T-helper 22 cell (primary cell): Measurements from ENCODE around the gene OR51V1.
"Not testable (repeated sequence)": the region's sequence is repeated elsewhere in the genome, so short reads cannot be mapped to it uniquely, and the experiment has no call there.

Source experiments
- DNase-seq: peaks from one replicate; pipeline ENCODE4 v3.0.0-alpha.2; 2020; ENCODE audit warnings: low read depth

Gene OR51V1

DNA sequence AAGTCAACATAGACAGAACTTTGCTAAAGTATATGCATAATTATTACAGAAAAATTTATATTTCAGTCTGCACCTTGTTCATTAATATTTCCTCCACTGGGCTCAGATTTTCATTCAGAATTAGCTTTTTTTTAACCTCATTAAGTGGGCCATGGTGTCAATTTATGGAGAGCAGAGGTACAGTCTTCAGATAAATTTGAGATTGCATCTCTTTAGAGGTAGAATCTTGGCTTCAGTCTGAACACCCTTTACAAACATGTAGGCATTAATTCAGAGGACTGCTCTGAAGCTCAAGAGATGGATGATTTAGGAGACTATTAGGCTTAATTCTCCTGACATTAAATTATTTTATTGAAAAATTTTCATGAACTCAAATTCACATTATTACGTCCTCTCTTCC lies 29.8 kb upstream of the OR51V1 start:
- no peak for DNase-seq

DNA sequence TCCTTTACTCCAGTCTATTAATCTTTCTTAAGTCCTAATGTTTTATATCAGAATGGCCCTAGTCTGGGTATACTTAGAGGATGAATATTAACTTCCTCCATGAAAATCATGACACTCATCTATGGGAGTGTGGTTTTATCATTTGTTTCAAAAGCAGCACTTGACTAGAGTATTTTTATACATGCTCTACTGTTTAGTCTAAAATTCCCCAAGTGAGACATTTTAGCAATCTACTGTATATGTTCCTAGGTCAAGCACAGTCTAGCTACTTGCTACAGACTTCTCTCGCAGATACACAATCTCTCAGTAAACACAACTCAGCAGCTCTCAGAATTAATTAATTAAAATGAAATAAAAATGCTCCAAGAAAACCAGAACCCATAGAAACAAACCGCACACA lies 29.3 kb upstream of the OR51V1 start:
- DNase-seq, result no peak

DNA sequence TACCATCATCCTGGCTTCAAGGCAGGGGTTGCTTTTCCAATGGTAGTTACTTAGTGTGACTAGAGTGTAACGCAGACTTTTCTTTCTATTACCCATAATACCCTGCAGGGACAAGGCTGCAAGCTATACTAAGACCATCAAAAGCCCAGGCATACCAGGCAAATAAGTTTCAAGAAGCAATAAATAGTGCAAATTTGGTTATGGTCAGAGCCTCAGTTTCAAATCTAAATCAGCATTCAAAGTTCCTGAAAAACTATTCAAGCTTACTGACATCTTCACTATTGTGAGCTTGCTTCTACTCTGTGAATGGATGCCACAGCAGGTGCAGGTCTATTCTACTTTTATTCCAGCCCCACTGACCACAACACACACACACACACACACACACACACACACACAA lies 28.9 kb upstream of the OR51V1 start:
- DNase-seq, result no peak

DNA sequence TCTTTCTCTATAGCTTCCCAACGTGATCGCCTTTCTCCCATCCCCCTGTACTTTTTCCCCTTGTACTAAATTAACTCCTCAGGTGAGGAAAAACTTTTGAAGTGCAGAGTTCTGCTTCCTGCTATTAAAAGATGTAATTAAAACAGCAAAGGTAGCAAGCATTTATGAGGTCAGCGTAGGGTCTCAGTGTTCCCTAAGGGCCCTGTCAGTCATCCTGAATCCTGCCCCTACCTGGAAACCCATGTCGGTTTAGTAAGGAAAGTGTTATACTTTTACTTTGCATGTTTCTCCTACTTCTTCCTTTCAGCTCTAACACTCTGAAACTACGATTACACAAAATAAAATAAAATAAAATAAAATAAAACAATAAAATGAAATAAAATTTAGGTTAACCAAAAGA lies 27.6 kb upstream of the OR51V1 start:
- no peak for DNase-seq

DNA sequence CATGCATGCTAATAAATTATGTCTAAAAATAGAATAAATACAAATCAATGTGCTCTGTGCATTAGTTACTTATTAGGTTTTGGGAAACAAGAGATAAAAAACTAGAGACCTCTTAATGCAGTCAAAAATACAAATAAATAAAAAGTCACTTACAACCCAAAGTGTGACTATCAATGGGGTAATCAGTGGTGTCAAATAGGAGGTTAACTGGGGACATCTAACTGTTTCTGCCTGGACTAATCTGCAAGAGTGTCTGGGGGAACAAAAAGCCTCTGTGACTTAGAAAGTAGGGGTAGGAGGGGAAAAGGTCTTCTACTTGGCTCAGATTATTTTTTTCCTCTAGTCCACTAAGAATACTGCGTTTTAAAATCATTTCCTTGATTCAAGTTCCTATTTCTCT lies 27.2 kb upstream of the OR51V1 start:
- no peak for DNase-seq

DNA sequence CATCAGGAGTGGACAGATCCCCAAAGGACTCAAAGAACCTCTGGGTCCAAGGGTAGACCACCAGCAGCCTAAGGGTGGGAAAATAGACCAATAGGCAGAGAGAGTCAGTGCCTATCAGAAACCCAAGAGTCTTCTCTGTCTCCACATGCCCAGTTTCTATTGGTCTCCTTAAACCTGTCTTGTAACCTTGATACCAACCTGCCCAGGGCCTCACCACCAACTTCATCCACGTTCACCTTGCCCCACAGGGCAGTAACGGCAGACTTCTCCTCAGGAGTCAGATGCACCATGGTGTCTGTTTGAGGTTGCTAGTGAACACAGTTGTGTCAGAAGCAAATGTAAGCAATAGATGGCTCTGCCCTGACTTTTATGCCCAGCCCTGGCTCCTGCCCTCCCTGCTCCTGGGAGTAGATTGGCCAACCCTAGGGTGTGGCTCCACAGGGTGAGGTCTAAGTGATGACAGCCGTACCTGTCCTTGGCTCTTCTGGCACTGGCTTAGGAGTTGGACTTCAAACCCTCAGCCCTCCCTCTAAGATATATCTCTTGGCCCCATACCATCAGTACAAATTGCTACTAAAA lies 26.3 kb upstream of the OR51V1 start, which contains the start of gene HBB:
TSS of gene HBB (minus strand) at position 340 of the 579 bp plus-strand sequence. CDS start at position 290, 50 bp downstream.
- no peak for DNase-seq

DNA sequence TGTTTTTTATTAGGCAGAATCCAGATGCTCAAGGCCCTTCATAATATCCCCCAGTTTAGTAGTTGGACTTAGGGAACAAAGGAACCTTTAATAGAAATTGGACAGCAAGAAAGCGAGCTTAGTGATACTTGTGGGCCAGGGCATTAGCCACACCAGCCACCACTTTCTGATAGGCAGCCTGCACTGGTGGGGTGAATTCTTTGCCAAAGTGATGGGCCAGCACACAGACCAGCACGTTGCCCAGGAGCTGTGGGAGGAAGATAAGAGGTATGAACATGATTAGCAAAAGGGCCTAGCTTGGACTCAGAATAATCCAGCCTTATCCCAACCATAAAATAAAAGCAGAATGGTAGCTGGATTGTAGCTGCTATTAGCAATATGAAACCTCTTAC lies 25.0 kb upstream of the OR51V1 start:
- no peak for DNase-seq

DNA sequence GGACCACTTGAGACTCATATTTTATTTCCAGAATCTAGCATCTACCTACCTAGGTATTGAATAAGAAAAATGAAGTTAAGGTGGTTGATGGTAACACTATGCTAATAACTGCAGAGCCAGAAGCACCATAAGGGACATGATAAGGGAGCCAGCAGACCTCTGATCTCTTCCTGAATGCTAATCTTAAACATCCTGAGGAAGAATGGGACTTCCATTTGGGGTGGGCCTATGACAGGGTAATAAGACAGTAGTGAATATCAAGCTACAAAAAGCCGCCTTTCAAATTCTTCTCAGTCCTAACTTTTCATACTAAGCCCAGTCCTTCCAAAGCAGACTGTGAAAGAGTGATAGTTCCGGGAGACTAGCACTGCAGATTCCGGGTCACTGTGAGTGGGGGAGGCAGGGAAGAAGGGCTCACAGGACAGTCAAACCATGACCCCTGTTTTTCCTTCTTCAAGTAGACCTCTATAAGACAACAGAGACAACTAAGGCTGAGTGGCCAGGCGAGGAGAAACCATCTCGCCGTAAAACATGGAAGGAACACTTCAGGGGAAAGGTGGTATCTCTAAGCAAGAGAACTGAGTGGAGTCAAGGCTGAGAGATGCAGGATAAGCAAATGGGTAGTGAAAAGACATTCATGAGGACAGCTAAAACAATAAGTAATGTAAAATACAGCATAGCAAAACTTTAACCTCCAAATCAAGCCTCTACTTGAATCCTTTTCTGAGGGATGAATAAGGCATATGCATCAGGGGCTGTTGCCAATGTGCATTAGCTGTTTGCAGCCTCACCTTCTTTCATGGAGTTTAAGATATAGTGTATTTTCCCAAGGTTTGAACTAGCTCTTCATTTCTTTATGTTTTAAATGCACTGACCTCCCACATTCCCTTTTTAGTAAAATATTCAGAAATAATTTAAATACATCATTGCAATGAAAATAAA lies 24.3 kb upstream of the OR51V1 start:
- DNase-seq, result no peak

DNA sequence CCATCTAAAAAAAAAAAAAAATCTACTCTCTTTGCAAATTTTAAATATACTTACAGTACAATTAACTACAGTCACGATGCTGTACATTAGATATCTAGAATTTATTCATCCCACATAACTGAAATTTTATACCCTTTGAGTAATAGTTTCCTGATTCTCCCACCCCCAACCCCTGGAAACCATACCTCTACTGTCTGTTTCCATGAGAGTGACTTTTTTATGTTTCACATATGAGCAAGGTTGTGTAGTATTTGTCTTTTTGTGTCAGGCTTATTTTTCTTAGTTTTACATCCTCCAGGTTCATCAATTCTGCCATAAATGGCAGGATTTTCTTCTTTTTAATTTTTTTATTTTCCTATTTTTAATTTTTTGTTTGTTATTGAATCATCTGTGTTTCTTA lies 23.2 kb upstream of the OR51V1 start:
- no peak for DNase-seq

DNA sequence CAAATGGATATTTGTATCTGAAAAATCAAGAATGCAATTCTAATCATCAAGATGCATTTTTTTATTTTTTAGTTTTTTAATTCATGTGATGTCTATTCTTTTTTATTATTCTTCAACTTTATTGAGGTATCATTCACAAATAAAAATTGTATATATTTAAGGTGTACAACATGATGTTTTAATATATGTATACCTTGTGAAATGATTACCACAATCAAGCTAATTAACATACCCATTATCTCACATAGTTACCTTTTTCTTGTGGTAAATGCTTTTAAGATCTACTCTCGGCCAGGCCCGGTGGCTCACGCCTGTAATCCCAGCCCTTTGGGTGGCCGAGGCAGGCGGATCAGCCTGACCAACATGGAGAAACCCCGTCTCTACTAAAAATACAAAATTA lies 22.7 kb upstream of the OR51V1 start:
- no peak for DNase-seq

DNA sequence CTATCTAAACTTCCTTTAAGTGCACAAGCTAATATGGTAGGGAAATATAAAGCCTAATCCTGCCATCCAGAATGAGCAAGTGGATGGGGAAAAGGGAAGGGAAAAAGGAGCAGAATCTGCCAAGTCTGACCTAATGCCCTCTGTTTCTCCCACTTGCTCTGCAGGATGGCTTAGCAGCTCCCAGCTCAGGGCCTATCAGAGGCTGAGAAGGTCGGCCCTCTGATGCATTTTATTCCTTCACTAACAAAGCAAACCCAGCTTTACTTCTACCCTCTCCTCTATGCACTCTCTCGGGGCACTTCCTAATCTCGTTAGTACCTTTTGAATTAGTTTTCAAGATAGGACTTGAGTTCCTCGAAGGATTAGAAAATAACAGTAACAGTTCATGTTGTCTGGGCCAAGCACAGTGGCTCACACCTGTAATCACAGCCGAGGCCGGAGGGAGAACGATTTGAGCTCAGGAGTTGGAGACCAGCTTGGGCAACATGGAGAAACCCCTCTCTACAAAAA lies 9.9 kb upstream of the OR51V1 start:
- DNase-seq, result no peak

DNA sequence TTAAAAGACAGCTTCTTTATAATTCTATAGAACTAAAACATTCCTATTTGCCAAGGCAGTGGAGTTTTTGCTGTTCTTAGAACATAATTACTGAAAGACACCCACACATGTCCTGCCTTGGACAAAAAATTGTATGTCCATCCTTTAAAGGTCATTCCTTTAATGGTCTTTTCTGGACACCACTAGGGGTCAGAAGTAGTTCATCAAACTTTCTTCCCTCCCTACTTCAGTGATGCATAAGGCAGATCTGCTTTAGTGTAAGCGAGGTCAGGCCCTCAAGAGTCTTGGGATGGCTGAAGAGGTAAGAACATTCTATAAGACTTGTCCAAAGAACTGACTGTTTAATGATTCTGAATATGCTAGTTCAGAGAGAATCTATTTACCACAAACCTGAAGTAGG lies 4.3 kb upstream of the OR51V1 start:
- no peak for DNase-seq

DNA sequence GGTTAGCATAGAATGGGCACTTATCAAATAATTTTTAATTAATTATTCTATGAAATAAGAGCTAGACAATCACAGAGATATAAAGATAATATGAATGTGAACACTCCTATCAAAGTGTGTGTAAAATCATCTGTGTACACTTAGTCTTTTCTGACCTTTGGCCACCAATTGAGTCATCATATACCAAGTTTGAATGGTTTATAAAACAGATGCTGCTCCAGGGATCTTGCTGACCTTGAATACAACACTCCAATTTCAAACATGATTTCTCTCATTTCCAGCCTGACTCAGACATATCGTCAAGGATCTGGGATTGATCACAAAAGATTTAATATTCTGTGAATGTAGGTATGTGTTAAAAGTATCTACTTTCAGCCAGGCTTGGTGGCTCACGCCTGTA lies 2.9 kb upstream of the OR51V1 start:
- no peak for DNase-seq

DNA sequence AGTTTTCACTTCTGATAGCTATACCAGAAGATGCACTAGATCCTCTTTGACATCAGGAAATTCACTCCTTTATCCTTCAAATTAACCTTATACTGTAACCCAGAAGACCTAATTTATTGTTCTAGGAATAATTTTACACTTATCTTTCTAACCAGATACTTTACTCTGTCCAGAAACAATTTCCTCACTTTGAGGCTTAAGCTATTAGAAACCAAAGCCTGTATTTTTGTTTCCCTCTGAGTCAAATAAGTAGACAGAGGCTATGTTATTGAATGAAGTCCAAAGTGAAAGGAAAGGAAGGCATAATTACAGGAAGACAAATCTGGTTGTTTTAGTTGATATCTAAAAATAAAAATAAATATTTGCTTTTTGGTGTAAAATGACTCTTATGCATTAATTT lies 2.2 kb downstream of the OR51V1 start:
- no peak for DNase-seq

DNA sequence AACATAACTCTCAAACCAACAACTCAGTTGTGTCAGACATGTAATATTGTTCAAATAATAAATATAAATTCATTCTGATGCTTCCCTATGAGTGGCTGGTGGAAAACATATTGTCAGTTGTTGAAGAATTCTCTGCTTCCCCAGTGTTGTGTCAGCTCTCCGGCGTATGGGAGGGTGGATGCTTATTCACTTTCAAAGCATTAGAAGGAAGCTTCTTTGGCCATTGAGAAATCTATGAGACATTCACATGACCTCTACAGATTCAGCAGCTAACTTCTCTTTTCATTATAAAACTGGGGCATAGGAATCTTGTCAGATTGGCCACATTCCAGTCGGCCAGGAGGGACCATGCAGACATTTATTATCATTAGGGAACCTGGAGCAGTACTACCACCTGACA lies 2.9 kb downstream of the OR51V1 start:
- no peak for DNase-seq

DNA sequence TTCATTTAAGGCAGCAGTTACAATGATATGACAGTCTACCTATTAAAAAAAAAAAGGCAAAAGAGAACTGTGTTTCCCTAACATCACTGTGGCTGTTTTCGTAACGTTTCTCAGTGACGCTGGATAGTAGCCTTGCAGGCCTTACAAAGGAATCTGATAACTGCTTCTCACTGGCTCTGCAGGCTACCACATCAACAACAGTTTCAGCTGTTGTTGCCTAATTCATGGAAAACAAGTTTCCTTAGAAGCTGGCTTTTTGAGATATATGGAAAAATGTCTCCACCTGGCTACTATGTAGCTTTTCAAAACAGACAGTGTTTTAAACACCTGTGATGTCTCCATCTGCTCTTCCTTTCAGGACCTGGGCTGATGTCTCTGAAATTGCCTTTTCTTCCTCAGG lies 3.8 kb downstream of the OR51V1 start:
- DNase-seq, result no peak

DNA sequence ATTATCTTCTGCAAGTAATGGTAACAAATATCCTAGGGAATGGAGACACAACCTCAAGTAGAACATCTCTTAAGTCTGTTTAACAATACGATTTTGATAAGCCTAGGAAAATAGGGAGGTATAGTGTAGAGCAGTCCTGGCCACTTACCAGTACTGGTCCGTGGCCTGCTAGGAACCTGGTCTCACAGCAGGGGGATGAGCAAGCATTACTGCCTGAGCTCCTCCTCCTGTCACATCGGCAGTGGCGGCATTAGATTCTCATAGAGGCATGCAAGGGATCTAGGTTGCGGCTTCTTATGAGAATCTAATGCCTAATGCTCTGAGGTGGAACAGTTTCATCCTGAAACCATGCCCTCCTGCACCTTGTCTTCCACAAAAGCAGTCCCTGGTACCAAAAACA lies 4.4 kb downstream of the OR51V1 start:
- no peak for DNase-seq

DNA sequence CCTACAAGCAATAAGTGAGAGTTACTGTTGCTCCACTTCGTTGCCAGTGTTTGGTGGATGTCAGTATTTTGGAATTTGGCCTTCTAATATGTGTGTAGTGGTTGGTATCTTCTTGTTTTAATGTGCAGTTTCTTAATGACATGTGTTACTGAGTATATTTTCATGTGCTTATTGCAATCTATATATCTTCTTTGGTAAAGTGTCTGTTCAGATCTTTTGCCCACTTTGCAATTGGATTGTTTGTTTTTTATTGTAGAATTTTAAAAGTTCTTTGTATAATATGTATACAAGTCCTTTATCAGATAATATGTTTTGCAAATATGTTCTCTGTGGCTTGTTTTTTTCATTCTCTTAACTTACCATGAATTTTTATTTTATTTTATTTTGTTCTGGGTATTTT lies 7.7 kb downstream of the OR51V1 start:
- DNase-seq, result no peak

DNA sequence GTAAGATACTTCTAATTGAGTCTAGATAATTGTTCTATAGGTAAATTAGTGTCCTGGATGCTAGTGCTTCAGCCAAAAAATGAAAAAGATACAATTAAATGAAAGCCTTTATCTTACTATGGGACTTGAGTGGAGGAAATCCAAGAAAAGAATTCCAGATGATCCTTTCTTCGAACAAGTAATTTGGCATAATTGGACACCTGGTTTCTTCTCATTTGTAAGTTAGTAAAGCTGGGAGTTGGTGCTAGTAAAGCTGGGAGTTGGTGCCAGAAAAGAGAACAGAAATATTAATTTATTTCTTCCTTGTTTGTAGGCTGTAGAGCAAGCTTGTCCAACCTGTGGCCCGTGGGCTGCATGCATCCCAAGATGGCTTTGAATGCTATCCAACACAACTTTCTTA lies 12.3 kb downstream of the OR51V1 start:
- DNase-seq, result no peak

DNA sequence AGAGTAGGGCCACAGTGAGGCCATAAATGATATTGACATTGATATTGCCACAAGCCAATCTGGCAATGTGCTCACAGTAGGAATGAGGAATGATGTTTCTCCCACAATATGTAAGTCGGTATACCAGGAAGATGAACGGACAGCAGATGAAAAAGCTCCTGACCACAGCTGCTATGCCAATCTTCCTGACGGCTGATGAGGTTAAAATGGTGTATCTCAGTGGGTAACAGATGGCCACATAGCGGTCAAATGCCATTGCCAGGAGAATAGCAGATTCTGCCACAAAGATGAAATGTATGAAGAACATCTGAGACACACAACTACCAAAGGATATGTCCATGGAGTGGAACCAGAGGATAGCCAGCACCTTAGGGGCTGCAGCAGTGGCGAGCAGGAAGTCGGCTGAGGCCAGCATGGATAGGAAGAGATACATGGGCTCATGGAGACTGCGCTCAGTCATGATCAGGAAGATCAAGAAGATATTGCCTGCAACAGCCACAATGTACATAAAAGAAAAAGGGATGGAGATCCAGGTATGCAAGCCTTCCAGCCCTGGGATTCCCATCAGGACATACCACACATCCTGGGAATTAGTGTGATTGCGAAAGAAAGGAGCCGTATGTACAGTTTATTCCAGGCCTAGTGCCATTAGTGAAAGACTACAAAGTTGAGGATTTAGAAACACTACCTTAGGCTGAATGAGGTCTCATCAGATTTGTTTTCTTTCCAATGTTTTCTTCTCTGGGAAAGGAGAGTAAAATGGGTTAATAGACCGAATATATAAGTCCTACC lies 22.2 kb downstream of the OR51V1 start:
- DNase-seq, result no peak

DNA sequence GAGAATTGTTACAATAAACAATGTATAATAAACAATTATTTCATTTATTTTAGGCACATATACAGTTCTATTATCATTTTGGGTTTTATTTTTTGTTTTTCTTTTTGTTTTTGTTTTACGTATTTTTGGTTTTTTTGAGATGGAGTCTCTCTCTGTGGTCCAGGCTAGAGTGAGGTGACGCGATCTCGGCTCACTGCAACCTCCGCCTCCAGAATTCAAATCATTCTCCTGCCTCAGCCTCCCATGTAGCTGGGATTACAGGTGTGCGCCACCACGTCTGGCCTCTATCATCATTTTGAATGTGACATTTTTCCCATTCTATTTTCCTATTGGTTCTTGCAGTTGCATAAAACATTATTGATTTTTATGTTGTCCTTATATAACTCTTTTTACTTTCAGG lies 25.5 kb downstream of the OR51V1 start:
- DNase-seq, result no peak

DNA sequence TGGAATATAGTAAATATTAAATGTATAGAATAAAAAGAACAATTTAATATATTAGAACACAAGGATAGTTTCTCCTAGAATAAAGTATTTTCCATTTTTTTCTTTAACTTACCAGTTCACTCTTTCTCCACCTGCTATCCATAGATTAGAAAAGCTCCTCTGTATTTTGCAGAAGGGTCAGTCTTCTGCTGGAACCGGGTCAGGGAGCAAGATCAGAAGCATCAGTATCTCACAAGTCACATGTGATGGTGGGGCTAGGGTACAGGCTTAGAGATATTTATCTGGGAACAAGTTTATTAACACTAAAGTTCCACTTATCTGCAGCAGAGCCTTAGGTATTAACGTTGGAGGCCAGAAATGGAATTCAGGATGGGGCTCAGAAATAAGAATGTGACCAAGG lies 28.6 kb downstream of the OR51V1 start:
- DNase-seq, result no peak

DNA sequence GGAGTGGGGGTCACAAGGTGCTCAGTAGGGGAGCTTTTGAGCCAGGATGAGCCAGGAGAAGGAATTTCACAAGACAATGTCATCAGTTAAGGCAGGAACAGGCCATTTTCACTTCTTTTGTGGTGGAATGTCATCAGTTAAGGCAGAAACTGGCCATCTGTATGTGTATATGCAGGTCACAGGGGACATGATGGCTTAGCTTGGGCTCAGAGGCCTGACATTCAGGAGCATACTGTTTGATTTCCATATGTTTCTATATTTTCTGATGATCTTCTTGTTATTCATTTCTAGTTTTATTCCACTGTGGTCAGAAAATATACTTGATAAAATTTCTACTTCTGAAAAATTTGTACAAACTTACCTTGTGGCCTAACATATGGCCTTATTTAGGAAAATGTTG lies 34.6 kb downstream of the OR51V1 start:
- DNase-seq, result not testable (repeated sequence)
